RWPE1 (cell line): ENCODE results near the gene ANLN.

ENCODE experiments used
- CTCF ChIA-PET: fragments of 350-600 bp; sonication (Branson Sonifier 250); formaldehyde crosslinking; extraction: SDS; loops from one replicate; lab custom pipeline; 2021; lab: Yijun Ruan, JAX
- POLR2A ChIA-PET: fragments of 400-600 bp; formaldehyde crosslinking; extraction: SDS; loops from one replicate; lab custom pipeline; 2020; ENCODE audit warnings: antibody characterized with exemption; ENCODE audit not compliant: low non-redundant PET; lab: Yijun Ruan, JAX
- DNase-seq: peaks from one replicate; pipeline ENCODE4 v3.0.0; 2012; ENCODE audit warnings: low spot score
- H3K27ac ChIP-seq: fragments of 450-650 bp; 2 replicates; pipeline ENCODE4 v1.5.1; 2017
- CTCF ChIP-seq: fragments of 450-650 bp; conservative IDR thresholded peaks from 2 replicates; pipeline ENCODE4 v1.5.1; 2017; ENCODE audit warnings: low read depth, mild to moderate bottlenecking

ANLN gene

GRCh38 chr7:36497775-36498174, 108.1 kb downstream of the ANLN start:
- DNase-seq: no peak
- H3K27ac ChIP-seq: peak overlapping the region; percentile 75
- TF ChIP-seq CTCF: no peak
- ChIA-PET CTCF (interaction anchor here (0.7 to 1.5 kb wide), 3 partner anchors 10 to 342 kb away, joined by 3 read pairs; no protein-coding TSS in a partner anchor), POLR2A (no interaction called here)
